Caco-2 (cell line): Measurements from ENCODE around the gene TSPAN5. TPM values are rescaled to one million over a fixed set of nuclear protein-coding genes. Genes with fewer than 3 reads are reported as not detected.
A peak's percentile ranks its signal among the peaks of the same experiment; 100 is the strongest.

Experiments used
- BruUV-seq: library from RNA; stranded (reverse); fragments of 400-500 nt; replicated peaks from 2 replicates; lab custom pipeline; 2021; lab: Mats Ljungman, UMichigan
- CTCF ChIA-PET: fragments of 300-600 bp; sonication (Branson Sonifier 250); formaldehyde crosslinking; loops from one replicate; lab custom pipeline; 2022; ENCODE audit warnings: antibody characterized with exemption; lab: Charles Lee
- POLR2A ChIA-PET: fragments of 300-600 bp; sonication (Branson Sonifier 250); formaldehyde crosslinking; loops from one replicate; lab custom pipeline; 2022; ENCODE audit warnings: antibody characterized with exemption; lab: Charles Lee
- DNase-seq, 2 experiments: peaks; one replicate each; pipeline versions ENCODE4 v3.0.0 to v3.0.0-alpha.2; 2020 to 2022
- H3K27me3 ChIP-seq: replicated peaks from 2 replicates; pipeline ENCODE4 v1.6.0; 2011; ENCODE audit warnings: low read length; ENCODE audit not compliant: control insufficient read depth, insufficient read depth
- H3K36me3 ChIP-seq: 2 replicates; pipeline ENCODE4 v1.5.1; 2011; ENCODE audit warnings: low read length; ENCODE audit not compliant: control insufficient read depth, insufficient read depth
- H3K4me1 ChIP-seq: fragments of 250-450 bp; sonication (Bioruptor Pico); 2 replicates; pipeline ENCODE4 v1.5.1; 2020; ENCODE audit warnings: mild to moderate bottlenecking
- H3K4me3 ChIP-seq: 2 replicates; pipeline ENCODE4 v1.5.1; 2011; ENCODE audit warnings: low read depth, mild to moderate bottlenecking, control low read depth, low read length
- H3K9me3 ChIP-seq: fragments of 250-450 bp; sonication (Bioruptor Pico); 2 replicates; pipeline ENCODE4 v1.5.1; 2020; ENCODE audit warnings: mild to moderate bottlenecking, moderate library complexity
- H3K27ac Mint-ChIP-seq: one replicate; pipeline ENCODE4 v1.8.0; 2022; ENCODE audit warnings: mixed read lengths; ENCODE audit not compliant: unreplicated experiment
- H3K27me3 Mint-ChIP-seq: one replicate; pipeline ENCODE4 v1.8.0; 2022; ENCODE audit warnings: mixed read lengths; ENCODE audit not compliant: insufficient read depth, unreplicated experiment
- H3K36me3 Mint-ChIP-seq: one replicate; pipeline ENCODE4 v1.8.0; 2022; ENCODE audit warnings: mild to moderate bottlenecking, mixed read lengths; ENCODE audit not compliant: insufficient read depth, unreplicated experiment
- H3K4me1 Mint-ChIP-seq: one replicate; pipeline ENCODE4 v1.8.0; 2022; ENCODE audit warnings: low read depth, mixed read lengths; ENCODE audit not compliant: unreplicated experiment
- H3K4me3 Mint-ChIP-seq: one replicate; pipeline ENCODE4 v1.8.0; 2022; ENCODE audit warnings: mild to moderate bottlenecking, moderate library complexity, mixed read lengths; ENCODE audit not compliant: unreplicated experiment
- H3K9me3 Mint-ChIP-seq: one replicate; pipeline ENCODE4 v1.8.0; 2022; ENCODE audit warnings: mixed read lengths; ENCODE audit not compliant: unreplicated experiment
- CTCF ChIP-seq, 2 experiments: fragments of 200-600 bp in 1 of 2; IDR thresholded peaks; 1 replicate in 1 of 2; 2 replicates in 1 of 2; pipeline versions ENCODE4 v1.5.1 to v1.8.0; 2011 to 2022; ENCODE audit warnings: antibody characterized with exemption in 1 of 2, control low read depth in 1 of 2, inconsistent platforms in 1 of 2, low read depth in 1 of 2, low read length in 1 of 2, mild to moderate bottlenecking in 1 of 2, moderate library complexity in 1 of 2; ENCODE audit not compliant: insufficient read depth in 1 of 2, severe bottlenecking in 1 of 2, unreplicated experiment in 1 of 2
- intact Hi-C: fragments of 100-400 bp; cut with micrococcal nuclease; formaldehyde crosslinking; loops from one replicate; pipeline ENCODE4 v1.10.0; 2022; ENCODE audit not compliant: unreplicated experiment
- total RNA-seq: library from RNA; stranded (reverse); gene quantifications from 2 replicates; pipeline ENCODE4 v1.2.3, GENCODE V29; 2022

Gene TSPAN5
- total RNA-seq, 1 experiment from 2014 or later: 24.1 TPM

GRCh38 chr4:98673978-98674377 is 15.6 kb upstream of the TSPAN5 start:
- H3K4me1 Mint-ChIP-seq: peaks cover 24% of the 10 kb centered on the region
- no peak overlapping the region for H3K4me3 Mint-ChIP-seq
- ChIA-PET CTCF (no interaction called here), POLR2A (no interaction called here)
- no peak for TF ChIP-seq CTCF (IDR thresholded peaks at IDR 0.05; ENCODE audit: insufficient read depth in 1 of 2, low read depth in 1 of 2, low read length in 1 of 2, severe bottlenecking in 1 of 2, unreplicated experiment in 1 of 2)
- intact Hi-C loops: loop anchor here (5.0 kb wide), 1 partner anchor 207 kb away; no protein-coding TSS in a partner anchor
- no peaks in the 10 kb centered on the region for H3K36me3 ChIP-seq
- H3K4me1 ChIP-seq: peaks cover 25% of the 10 kb centered on the region
- H3K9me3 Mint-ChIP-seq: no peaks in the 10 kb centered on the region
- no peaks in the 10 kb centered on the region for H3K27me3 Mint-ChIP-seq
- H3K27ac Mint-ChIP-seq: peak overlapping the region; percentile 14
- H3K4me3 ChIP-seq: no peak overlapping the region
- peaks cover 8% of the 10 kb centered on the region for H3K36me3 Mint-ChIP-seq
- BruUV-seq: no TSS peak
- DNase-seq: no peak
- no peaks in the 10 kb centered on the region for H3K9me3 ChIP-seq
- no peaks in the 10 kb centered on the region for H3K27me3 ChIP-seq

- H3K36me3 ChIP-seq: no peaks in the 10 kb centered on the region
- no peak for TF ChIP-seq CTCF (IDR thresholded peaks at IDR 0.05; ENCODE audit: insufficient read depth in 1 of 2, low read depth in 1 of 2, low read length in 1 of 2, severe bottlenecking in 1 of 2, unreplicated experiment in 1 of 2)
- no peaks in the 10 kb centered on the region for H3K9me3 ChIP-seq
- intact Hi-C loops: loop anchor here (5.0 kb wide), 1 partner anchor 206 kb away; no protein-coding TSS in a partner anchor
- Mint-ChIP-seq H3K4me1 (peaks cover 24% of the 10 kb centered on the region), H3K27ac (no peak overlapping the region), H3K36me3 (peaks cover 8% of the 10 kb centered on the region), H3K9me3 (no peaks in the 10 kb centered on the region), H3K4me3 (no peak overlapping the region), H3K27me3 (no peaks in the 10 kb centered on the region)
- H3K27me3 ChIP-seq: no peaks in the 10 kb centered on the region
- CTCF ChIA-PET: no interaction called here
- POLR2A ChIA-PET: no interaction called here
- DNase-seq: no peak
- H3K4me3 ChIP-seq: no peak overlapping the region
- no TSS peak for BruUV-seq
- peaks cover 25% of the 10 kb centered on the region for H3K4me1 ChIP-seq
Observed at GRCh38 chr4:98673288-98673644, 14.9 kb upstream of the TSPAN5 start.

- Mint-ChIP-seq H3K4me1 (peaks cover 21% of the 10 kb centered on the region), H3K27me3 (no peaks in the 10 kb centered on the region), H3K9me3 (no peaks in the 10 kb centered on the region), H3K4me3 (no peak overlapping the region), H3K36me3 (peaks cover 8% of the 10 kb centered on the region), H3K27ac (no peak overlapping the region)
- Histone ChIP-seq H3K36me3 (no peaks in the 10 kb centered on the region), H3K27me3 (no peaks in the 10 kb centered on the region), H3K4me1 (peaks cover 25% of the 10 kb centered on the region), H3K9me3 (no peaks in the 10 kb centered on the region), H3K4me3 (no peak overlapping the region)
- CTCF ChIA-PET: interaction anchor here (0.5 kb wide), 1 partner anchor 346 kb away, joined by 3 read pairs; no protein-coding TSS in a partner anchor
- DNase-seq: no peak
- no peak for TF ChIP-seq CTCF (IDR thresholded peaks at IDR 0.05; ENCODE audit: insufficient read depth in 1 of 2, low read depth in 1 of 2, low read length in 1 of 2, severe bottlenecking in 1 of 2, unreplicated experiment in 1 of 2)
- BruUV-seq: no TSS peak
- intact Hi-C loops: loop anchor here (5.0 kb wide), 1 partner anchor 205 kb away; no protein-coding TSS in a partner anchor
- POLR2A ChIA-PET: no interaction called here
Observed at GRCh38 chr4:98672583-98673287, 14.3 kb upstream of the TSPAN5 start.
